Effector memory CD4-positive, alpha-beta T cell (primary cell): ENCODE results near the gene CAPN11.
"Not testable (repeated sequence)": the region's sequence is repeated elsewhere in the genome, so short reads cannot be mapped to it uniquely, and the experiment has no call there.

Experiments
- DNase-seq, 3 donors: peaks; one replicate each; pipeline ENCODE4 v3.0.0-alpha.2; 2020
- H3K27ac ChIP-seq: 2 replicates; pipeline ENCODE4 v1.7.0; 2013; ENCODE audit warnings: mild to moderate bottlenecking, low read length, moderate library complexity; ENCODE audit not compliant: insufficient read depth, poor library complexity, severe bottlenecking
- H3K27me3 ChIP-seq: replicated peaks from 2 replicates; pipeline ENCODE4 v1.7.0; 2013; ENCODE audit warnings: mild to moderate bottlenecking, low read length; ENCODE audit not compliant: insufficient read depth, control insufficient read depth, poor library complexity, severe bottlenecking
- H3K36me3 ChIP-seq: 2 replicates; pipeline ENCODE4 v1.7.0; 2013; ENCODE audit warnings: mild to moderate bottlenecking, low read length, moderate library complexity; ENCODE audit not compliant: control insufficient read depth, insufficient read depth
- H3K4me1 ChIP-seq: 2 replicates; pipeline ENCODE4 v1.7.0; 2013; ENCODE audit warnings: low read length, mild to moderate bottlenecking; ENCODE audit not compliant: control insufficient read depth, insufficient read depth, poor library complexity, severe bottlenecking
- H3K4me3 ChIP-seq: 2 replicates; pipeline ENCODE4 v1.7.0; 2013; ENCODE audit warnings: low read length, low read depth, mild to moderate bottlenecking; ENCODE audit not compliant: insufficient read depth, poor library complexity, severe bottlenecking
- H3K9me3 ChIP-seq: 2 replicates; pipeline ENCODE4 v1.7.0; 2013; ENCODE audit warnings: mild to moderate bottlenecking, low read length, moderate library complexity; ENCODE audit not compliant: control insufficient read depth

Gene CAPN11

DNA sequence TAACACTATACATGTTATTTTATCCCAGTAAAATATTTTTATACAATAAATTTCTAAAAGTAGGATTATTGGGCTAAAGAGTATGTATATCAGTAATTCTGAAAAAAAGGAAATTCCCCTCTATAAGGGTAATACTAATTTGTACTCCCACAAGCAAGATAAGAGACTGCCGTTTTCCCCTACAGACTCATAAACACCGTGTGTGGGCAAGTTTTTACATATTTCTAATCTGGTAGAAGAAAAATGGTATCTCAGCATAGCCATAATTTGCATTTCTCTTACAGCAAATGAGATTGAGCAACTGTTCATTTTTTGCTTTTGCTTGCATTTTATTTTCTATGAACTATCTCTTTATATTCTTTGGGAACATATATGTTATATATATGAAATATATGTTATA, 32.1 kb downstream of the CAPN11 start:
- Histone ChIP-seq H3K36me3 (no peaks in the 10 kb centered on the region), H3K27me3 (no peaks in the 10 kb centered on the region), H3K9me3 (no peaks in the 10 kb centered on the region), H3K4me1 (no peaks in the 10 kb centered on the region), H3K4me3 (no peak overlapping the region), H3K27ac (no peak overlapping the region)
- no peak for DNase-seq

DNA sequence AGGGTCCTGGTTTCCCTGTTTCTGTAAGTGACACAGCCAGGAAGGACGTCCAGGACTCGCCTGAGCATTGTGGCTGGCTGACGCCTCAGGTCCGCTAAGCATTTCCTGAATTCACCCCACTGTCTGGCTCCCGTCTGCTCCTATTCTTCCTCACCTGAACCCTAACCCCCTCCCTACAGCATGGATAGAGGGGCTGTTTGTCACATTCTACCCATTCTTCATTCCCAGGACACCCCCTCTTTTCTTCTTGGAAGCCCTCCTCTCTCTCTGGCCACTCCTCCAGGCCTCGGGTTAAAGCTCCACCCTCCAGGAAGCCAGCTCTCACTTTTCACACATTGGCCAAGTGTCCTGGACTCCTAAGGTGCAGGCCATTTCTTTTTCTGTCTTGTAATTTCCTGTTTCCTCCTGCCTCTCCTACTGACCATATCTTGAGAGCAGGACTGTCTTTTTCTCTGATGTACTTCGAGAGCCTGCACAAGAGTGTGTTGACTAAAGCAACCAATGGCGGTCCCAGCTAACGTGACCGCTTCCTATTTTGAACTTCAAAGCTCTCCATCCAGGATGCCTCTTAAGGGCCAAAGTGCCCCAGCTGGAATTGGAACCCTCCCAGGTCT, 33.9 kb downstream of the CAPN11 start:
- no peaks in the 10 kb centered on the region for H3K9me3 ChIP-seq
- H3K4me3 ChIP-seq = no peak overlapping the region
- no peak overlapping the region for H3K27ac ChIP-seq
- DNase-seq = no peak
- no peaks in the 10 kb centered on the region for H3K36me3 ChIP-seq
- H3K27me3 ChIP-seq = no peaks in the 10 kb centered on the region
- no peaks in the 10 kb centered on the region for H3K4me1 ChIP-seq

DNA sequence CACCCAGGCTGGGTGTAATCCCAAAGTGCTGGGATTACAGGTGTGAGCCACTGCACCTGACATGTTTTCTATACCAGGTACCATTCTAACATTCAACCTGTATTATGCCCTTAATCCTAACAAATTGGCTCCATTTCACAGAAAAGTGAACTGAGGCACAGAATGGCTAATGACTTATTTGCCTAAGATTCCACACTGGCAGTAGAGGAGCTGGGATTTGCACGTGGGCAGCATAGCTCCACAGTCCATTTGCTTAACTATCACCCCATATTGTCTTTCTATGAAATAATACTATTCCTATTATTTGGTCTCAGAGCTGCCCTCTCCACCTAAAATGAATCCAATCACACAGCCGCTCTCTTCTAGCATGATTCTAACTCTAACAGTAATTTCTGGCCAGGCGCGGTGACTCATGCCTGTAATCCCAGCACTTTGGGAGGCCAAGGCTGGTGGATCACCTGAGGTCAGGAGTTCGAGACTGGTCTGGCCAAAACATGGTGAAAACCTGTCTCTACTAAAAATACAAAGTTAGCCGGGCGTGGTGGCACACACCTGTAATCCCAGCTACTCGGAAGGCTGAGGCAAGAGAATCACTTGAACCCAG, 34.8 kb downstream of the CAPN11 start:
- H3K27ac ChIP-seq = no peak overlapping the region
- no peak for DNase-seq
- H3K27me3 ChIP-seq = no peaks in the 10 kb centered on the region
- H3K9me3 ChIP-seq = no peaks in the 10 kb centered on the region
- no peak overlapping the region for H3K4me3 ChIP-seq
- no peaks in the 10 kb centered on the region for H3K4me1 ChIP-seq
- H3K36me3 ChIP-seq = no peaks in the 10 kb centered on the region

DNA sequence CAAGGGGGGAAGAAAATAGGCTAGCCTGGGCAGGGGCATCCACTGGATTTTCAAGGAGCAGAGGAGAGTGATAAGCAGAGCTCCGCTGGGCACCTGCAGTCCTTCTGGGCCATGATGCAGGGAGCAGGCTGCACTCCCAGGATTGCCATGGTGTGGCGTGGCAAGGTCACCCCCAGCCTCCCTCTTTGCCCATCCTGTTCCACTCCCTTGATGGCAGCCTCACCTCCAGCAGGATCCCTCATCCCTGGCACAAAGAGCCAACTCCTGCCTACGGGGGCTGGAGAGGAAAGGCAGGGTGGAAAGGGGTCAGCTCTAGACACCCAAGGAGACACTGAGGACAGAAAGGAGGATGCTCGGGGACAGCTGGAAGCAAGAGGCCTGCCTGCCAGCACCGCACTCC, 35.7 kb downstream of the CAPN11 start:
- no peak overlapping the region for H3K27ac ChIP-seq
- H3K4me3 ChIP-seq = no peak overlapping the region
- no peaks in the 10 kb centered on the region for H3K36me3 ChIP-seq
- no peaks in the 10 kb centered on the region for H3K4me1 ChIP-seq
- DNase-seq = no peak
- H3K9me3 ChIP-seq = no peaks in the 10 kb centered on the region
- H3K27me3 ChIP-seq = no peaks in the 10 kb centered on the region

DNA sequence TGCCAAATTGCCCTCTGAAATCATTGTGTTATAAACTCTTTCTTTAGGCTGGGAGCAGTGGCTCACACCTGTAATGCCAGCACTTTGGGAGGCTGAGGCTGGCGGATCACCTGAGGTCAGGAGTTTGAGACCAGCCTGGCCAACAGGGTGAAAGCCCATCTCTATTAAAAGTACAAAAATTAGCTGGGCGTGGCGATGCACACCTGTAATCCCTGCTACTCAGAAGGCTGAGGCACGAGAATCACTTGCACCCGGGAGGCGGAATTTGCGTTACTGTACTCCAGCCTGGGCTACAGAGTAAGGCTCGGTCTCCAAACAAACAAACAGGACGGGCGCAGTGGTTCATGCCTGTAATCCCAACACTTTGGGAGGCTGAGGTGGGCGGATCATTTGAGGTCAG, 37.7 kb downstream of the CAPN11 start:
- DNase-seq, H3K27me3 ChIP-seq, H3K4me3 ChIP-seq, H3K27ac ChIP-seq, H3K4me1 ChIP-seq, H3K36me3 ChIP-seq, H3K9me3 ChIP-seq: not testable (repeated sequence)

DNA sequence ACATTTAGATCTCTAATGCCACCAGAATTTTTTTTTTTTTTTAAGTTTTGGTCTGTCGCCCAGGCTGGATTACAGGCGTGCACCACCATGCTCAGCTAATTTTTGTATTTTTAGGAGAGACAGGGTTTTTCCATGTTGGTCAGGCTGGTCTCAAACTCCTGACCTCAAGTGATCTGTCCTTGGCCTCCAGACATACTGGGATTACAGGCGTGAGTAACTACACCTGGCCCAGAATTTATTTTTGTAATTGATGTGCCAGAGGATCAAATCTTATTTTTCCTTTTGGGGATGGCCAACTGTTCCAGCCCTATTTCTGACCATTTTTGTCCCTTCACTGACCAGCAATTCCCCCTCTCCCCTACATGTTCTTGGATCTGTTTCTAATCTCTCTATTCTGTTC, 40.1 kb downstream of the CAPN11 start:
- no peak overlapping the region for H3K4me3 ChIP-seq
- H3K36me3 ChIP-seq = no peaks in the 10 kb centered on the region
- H3K4me1 ChIP-seq = no peaks in the 10 kb centered on the region
- no peaks in the 10 kb centered on the region for H3K9me3 ChIP-seq
- H3K27ac ChIP-seq = no peak overlapping the region
- no peak for DNase-seq
- no peaks in the 10 kb centered on the region for H3K27me3 ChIP-seq

DNA sequence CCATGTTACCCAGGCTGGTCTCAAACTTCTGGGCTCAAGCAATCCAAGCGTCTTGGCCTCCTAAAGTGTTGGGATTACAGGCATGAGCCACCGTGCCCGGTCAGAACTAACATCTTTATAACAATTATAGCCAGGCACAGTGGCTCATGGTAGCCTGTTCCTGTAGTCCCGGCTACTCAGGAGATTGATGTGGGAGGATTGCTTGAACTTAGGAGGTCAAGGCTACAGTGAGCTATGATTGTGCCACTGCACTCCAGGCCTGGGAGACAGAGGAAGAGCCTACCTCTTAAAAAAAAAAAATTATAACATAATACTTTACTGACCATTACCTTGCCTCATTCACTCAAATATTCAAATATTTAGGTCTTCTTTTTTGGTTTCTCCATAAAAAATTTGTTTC, 41.3 kb downstream of the CAPN11 start:
- no peaks in the 10 kb centered on the region for H3K4me1 ChIP-seq
- no peaks in the 10 kb centered on the region for H3K27me3 ChIP-seq
- no peak overlapping the region for H3K27ac ChIP-seq
- H3K9me3 ChIP-seq = no peaks in the 10 kb centered on the region
- H3K36me3 ChIP-seq = no peaks in the 10 kb centered on the region
- H3K4me3 ChIP-seq = no peak overlapping the region
- no peak for DNase-seq

DNA sequence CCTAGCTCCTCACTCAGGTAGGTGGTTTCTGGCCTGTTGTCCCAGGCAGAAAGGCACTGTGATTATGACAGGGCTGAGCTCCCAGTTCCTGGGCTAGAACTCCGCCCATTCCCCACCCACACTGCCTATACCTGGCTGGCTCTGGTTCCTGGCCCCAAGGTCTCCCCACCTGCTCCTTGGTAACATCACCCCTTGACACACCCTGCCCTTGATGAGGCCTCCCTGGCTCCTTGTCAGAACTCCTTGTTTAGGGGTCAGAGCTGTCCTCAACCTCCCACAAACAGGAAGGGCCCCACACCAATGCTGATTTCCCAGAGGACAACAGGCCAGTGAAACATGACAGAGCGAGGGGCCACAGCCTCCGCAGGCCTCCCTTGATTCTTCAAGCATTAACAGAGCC, 42.6 kb downstream of the CAPN11 start:
- Histone ChIP-seq H3K36me3 (no peaks in the 10 kb centered on the region), H3K27ac (no peak overlapping the region), H3K4me3 (no peak overlapping the region), H3K27me3 (no peaks in the 10 kb centered on the region), H3K4me1 (no peaks in the 10 kb centered on the region), H3K9me3 (no peaks in the 10 kb centered on the region)
- no peak for DNase-seq

DNA sequence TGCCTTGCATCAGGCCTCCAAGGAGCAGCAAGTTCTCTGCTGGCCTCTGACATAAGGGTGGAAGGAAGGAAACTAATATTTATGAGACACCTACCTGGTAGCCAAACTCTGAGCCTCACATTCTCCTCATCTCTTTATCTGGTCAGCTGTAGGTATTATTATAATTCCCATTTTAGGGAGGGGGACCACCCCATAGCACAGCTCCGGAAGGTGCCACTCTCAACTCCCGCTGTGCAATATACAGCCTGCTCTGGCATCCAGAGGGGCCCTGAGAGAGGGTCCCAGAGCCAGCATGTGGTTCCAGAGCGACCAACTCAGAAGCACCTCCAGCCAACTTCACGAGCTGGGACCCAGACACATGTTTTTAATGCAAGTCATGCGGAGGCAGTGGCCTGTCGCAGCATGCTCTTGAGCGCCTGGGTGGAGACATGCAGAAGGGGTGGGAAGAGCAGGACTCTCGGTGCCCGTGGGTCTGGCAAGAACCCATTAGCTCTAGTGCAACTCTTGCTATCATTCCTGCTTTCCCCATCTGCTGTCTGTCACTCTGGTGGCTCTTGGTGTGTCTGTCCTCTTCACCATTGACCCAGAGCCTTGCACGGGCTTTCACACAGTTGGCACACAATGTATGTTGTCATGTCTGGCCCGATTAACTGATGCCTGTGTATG, 43.2 kb downstream of the CAPN11 start:
- no peaks in the 10 kb centered on the region for H3K27me3 ChIP-seq
- no peaks in the 10 kb centered on the region for H3K9me3 ChIP-seq
- no peak overlapping the region for H3K4me3 ChIP-seq
- no peaks in the 10 kb centered on the region for H3K36me3 ChIP-seq
- DNase-seq = no peak
- no peaks in the 10 kb centered on the region for H3K4me1 ChIP-seq
- no peak overlapping the region for H3K27ac ChIP-seq

DNA sequence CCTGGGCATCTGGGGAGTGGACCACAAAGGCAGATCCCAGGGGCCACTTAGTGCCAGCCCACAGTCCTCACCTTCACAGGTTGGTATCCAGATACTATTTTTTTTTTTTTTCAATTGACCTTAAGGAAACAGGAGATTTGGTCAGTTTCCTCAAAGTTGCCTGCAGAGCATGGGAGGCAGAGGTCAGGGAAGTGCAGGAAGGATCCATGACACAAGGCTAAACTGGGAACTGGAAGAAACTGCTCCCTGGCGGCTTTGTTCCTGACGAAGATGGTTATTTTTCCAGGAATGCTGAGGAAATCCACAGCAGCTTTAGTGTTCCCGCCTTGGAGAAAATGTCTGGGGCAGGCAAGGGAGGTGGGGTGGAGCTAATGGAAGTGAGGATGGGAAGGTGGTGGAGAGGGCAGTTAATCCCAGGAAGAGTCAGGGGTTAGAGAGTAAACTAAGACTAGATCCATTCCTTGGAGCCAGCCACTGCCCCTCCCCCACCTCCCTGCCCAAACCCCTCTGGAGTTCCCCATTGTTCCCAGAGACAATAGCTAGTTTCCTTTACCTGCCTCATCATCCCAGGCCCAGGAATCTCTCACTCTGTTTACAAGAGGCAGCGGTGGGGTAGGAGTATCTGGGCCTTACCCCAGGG, 43.8 kb downstream of the CAPN11 start:
- no peak overlapping the region for H3K4me3 ChIP-seq
- no peaks in the 10 kb centered on the region for H3K27me3 ChIP-seq
- no peak for DNase-seq
- H3K4me1 ChIP-seq = no peaks in the 10 kb centered on the region
- no peaks in the 10 kb centered on the region for H3K9me3 ChIP-seq
- no peak overlapping the region for H3K27ac ChIP-seq
- no peaks in the 10 kb centered on the region for H3K36me3 ChIP-seq
